HL-60 (cell line): ENCODE data around the gene PRDM16.

Source experiments
- DNase-seq, 2 experiments: peaks; one replicate each; pipeline ENCODE4 v3.0.0-alpha.2; 2010 to 2020; ENCODE audit warnings: low read depth in 1 of 2, low spot score in 1 of 2
- H3K27ac ChIP-seq: fragments of 250-450 bp; sonication (Bioruptor Pico); replicated peaks from 2 replicates; pipeline ENCODE4 v1.5.1; 2020; ENCODE audit warnings: mild to moderate bottlenecking, moderate library complexity
- H3K27me3 ChIP-seq: fragments of 250-450 bp; sonication (Bioruptor Pico); 2 replicates; pipeline ENCODE4 v1.5.1; 2021; ENCODE audit warnings: mild to moderate bottlenecking, moderate library complexity; ENCODE audit not compliant: insufficient read depth, poor library complexity, severe bottlenecking
- H3K4me3 ChIP-seq: replicated peaks from 2 replicates; pipeline ENCODE4 v1.5.1; 2011; ENCODE audit warnings: mild to moderate bottlenecking, control low read depth, low read length; ENCODE audit not compliant: insufficient read depth
- CTCF ChIP-seq: IDR thresholded peaks from one replicate; pipeline ENCODE4 v1.5.1; 2011; ENCODE audit warnings: low read length, control low read depth, inconsistent platforms; ENCODE audit not compliant: insufficient read depth
- GABPA ChIP-seq: IDR thresholded peaks from 2 replicates; pipeline ENCODE4 v1.6.1; 2012; ENCODE audit warnings: low read depth
- POLR2AphosphoS5 ChIP-seq: IDR thresholded peaks from 2 replicates; pipeline ENCODE4 v1.6.1; 2012; ENCODE audit warnings: low read depth
- REST ChIP-seq: IDR thresholded peaks from 2 replicates; pipeline ENCODE4 v1.6.1; 2012; ENCODE audit warnings: low read depth; ENCODE audit not compliant: insufficient replicate concordance
- SPI1 ChIP-seq: IDR thresholded peaks from 2 replicates; pipeline ENCODE4 v1.6.1; 2012; ENCODE audit warnings: low read depth, mild to moderate bottlenecking, borderline replicate concordance

The PRDM16 gene

GRCh38 chr1:3338725-3339070 is 269.7 kb downstream of the PRDM16 start:
- DNase-seq, result no peak
- no peak overlapping the region for H3K27ac ChIP-seq
- no peak overlapping the region for H3K4me3 ChIP-seq
- H3K27me3 ChIP-seq, result no peaks in the 10 kb centered on the region
- TF ChIP-seq POLR2AphosphoS5 (no peak), SPI1 (no peak), CTCF (no peak), REST (no peak), GABPA (no peak)

- Histone ChIP-seq H3K4me3 (no peak overlapping the region), H3K27ac (no peak overlapping the region), H3K27me3 (no peaks in the 10 kb centered on the region)
- TF ChIP-seq GABPA, result no peak
- TF ChIP-seq SPI1, result no peak
- no peak for TF ChIP-seq REST
- no peak for DNase-seq
These were observed 270.9 kb downstream of the PRDM16 start for GRCh38 chr1:3339856-3340255.

- no peak overlapping the region for H3K27ac ChIP-seq
- H3K4me3 ChIP-seq, result no peak overlapping the region
- TF ChIP-seq GABPA, result no peak
- no peak for TF ChIP-seq POLR2AphosphoS5
- TF ChIP-seq SPI1, result no peak
- TF ChIP-seq REST, result no peak
- TF ChIP-seq CTCF, result no peak
- no peak for DNase-seq
- no peaks in the 10 kb centered on the region for H3K27me3 ChIP-seq
These were observed 271.7 kb downstream of the PRDM16 start for GRCh38 chr1:3340548-3341235.
